Daoy (cell line): ENCODE data around the gene SNRNP40. TPM values are rescaled to one million over a fixed set of nuclear protein-coding genes. Genes with fewer than 3 reads are reported as not detected.
A peak's percentile ranks its signal among the peaks of the same experiment; 100 is the strongest.
"Not testable (repeated sequence)": the region's sequence is repeated elsewhere in the genome, so short reads cannot be mapped to it uniquely, and the experiment has no call there.

Experiments used
- DNase-seq: peaks from one replicate; pipeline ENCODE4 v3.0.0-alpha.2; 2015; ENCODE audit warnings: low read depth
- total RNA-seq: library from RNA; depleted of rRNA; stranded (reverse); fragments of >200 nt; shearing (Covaris generic); gene quantifications from 2 replicates; pipeline ENCODE4 v1.2.3, GENCODE V29; 2014; rRNA removed

Gene SNRNP40
- total RNA-seq: 139 and 149 TPM in 2 replicates

GRCh38 chr1:31296486-31297276, at the start of gene SNRNP40, which contains the start of gene ZCCHC17:
TSS of gene SNRNP40 (minus strand) at chr1:31296788. CDS start at chr1:31296751, 37 bp downstream.
TSS of gene ZCCHC17 (plus strand) at chr1:31297032. CDS start at chr1:31310099, 13,067 bp downstream.
- DNase-seq: peak; percentile 99

DNA sequence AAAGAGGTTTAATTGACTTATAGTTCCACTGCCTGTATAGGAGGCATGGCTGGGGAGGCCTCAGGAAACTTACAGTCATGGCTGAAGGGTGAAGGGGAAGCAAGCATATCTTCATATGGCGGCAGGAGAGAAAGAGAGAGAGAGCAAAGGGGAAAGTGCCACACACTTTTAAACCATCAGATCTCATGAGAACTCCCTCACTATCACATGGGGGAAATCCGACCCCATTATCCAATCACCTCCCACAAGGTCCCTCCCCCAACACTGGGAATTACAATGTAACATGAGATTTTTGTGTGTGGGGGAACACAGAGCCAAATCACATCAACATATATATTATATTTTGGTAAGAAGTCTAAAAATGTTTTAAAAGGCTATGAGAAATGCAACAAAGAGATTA, 49.0 kb upstream of the SNRNP40 start:
- no peak for DNase-seq

- no peak for DNase-seq
Measured at GRCh38 chr1:31344503-31344902, 47.9 kb upstream of the SNRNP40 start.

DNA sequence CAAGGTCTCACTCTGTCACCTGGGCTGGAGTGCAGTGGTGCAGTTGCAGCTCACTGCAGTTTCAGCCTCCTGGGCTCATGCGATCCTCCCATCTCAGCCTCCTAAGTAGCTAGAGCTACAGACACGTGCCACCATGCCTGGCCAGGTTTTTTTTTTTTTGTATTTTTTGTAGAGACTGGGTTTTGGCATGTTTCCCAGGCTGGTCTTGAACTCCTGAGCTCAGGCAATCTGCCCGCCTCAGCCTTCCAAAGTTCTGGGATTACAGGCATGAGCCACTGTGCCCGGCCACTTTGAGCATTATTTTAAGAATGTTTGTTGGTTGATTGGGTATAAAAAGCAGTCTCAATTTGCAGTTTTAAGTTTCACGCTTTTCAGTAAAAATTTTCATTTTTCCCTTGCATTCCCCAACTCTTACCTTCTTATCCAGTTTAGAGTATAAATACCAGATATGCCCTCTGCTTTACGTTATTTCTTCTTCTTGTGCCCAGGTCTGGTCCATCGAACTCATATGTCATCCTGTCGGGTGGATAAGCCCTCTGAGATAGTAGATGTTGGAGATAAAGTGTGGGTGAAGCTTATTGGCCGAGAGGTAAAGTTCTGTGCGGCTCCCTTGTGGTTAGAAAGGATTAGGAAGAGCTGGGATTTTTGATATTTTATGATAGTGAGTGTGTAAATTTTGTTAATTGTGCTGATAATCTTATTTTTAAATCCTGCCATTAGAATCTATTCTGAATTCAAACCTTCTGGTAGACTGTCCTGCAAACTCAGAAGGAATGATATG, 40.3 kb upstream of the SNRNP40 start:
- no peak for DNase-seq

- DNase-seq: no peak
Measured at GRCh38 chr1:31335007-31335406, 38.4 kb upstream of the SNRNP40 start.

DNA sequence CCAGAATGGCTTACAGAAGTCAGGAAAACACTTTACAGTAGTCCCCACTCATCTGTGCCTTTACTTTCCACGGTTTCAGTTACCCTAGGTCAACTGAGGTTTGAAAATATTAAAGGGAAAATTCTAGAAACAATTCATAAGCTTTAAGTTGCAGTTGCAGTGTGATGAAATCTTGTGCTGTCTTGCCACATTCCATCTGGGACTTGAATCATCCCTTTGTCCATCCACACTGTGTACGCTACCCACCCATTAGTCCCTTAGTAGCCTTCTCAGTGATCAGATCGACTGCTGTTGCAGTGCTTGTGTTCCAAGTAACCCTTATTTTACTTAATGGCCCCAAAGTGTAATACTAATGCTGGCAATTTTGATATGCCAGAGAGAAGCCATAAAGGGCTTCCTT, 30.8 kb upstream of the SNRNP40 start:
- DNase-seq: no peak

DNA sequence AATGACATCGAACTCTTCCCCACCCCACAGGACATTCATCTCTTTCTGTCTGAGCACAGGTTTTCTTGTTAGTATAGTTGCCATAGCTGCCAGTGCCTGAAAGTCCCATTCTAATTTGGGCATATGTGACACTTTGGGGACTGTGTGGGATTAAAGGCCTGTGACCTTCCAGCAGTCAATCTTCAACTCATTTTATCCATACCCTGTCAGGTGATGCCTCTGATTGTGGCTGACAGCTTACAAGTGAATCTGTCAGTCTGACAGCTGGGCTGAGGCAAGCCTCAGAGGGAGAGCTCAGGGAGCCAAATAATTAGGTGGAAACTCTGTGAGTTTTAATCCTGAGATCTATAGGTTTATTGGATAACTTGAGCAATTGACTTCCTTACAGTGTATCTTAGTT, 29.9 kb upstream of the SNRNP40 start:
- DNase-seq: no peak

DNA sequence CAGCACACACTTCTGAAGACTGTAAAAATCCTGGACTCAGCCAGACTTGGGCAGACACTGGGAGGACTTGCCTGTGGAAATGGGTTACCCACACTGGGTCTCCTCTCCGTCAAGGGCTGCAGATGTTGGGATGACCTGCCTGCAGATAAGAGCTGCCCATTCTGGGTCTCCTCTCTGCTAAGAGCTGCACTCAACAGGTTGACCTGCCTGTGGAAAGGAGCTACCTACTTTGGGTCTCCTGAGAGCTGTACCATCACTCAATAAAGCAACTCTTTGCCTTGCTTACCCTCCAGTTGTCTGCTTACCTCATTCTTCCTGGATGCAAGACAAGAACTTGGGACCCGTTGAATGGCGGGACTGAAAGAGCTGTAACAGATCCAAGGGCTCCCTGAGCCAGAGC, 28.4 kb upstream of the SNRNP40 start:
- DNase-seq: no peak

DNA sequence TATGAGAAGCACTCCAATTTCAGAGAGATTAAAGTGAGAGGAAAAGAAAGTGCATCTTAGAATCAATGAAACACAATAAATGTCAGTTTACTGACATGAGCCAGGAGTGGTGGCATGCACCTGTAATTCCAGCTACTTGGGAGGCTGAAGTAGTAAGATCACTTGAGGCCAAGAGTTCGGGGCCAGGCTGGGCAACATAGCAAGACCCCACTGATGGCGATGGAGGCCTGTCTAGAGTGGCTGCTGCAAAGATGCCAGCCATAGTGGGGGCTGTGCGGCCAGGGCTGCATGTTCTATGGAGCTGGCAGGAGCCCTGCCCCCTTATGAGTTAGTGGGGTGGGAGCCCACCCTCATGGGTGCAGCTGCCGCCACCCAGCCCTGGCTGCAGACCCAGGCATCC, 27.5 kb upstream of the SNRNP40 start:
- DNase-seq: no peak

- no peak for DNase-seq
Measured at GRCh38 chr1:31318146-31318545, 21.6 kb upstream of the SNRNP40 start.

DNA sequence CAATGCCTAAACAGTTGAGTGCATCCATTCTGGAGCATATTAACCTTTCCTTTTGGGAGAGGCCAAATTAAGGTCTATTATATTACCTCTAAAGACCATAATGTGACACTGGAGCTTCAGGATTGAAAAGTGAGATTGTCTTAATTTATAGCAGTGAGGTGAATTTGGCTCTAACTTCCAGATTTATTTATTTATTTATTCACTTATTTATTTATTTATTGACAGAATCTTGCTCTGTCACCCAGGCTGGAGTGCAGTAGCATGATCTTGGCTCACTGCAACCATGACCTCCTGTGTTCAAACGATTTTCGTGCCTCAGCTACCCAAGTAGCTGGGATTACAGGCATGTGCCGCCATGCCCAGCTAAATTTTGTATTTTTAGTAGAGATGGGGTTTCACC, 19.3 kb upstream of the SNRNP40 start:
- no peak for DNase-seq

DNA sequence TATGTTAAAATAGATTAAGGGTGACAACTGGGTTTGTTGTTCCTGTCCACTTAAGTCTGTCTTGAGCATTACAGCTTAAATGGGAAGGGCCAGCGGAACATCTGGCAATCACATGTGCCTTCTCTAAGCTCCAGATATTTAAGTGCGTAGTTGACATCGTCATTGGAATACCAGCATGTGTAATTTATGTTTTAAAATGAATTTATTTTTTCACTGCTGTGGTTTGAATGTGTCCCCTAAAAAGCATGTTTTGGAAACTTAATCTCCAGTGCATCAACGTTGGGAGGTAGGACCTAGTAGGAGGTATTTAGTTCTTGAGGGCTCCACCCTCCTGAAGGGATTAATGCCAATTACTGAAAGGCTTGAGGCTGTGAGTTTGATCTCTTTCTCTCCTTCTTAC, 13.6 kb upstream of the SNRNP40 start:
- no peak for DNase-seq

- DNase-seq: no peak
Measured at GRCh38 chr1:31308036-31308435, 11.4 kb upstream of the SNRNP40 start.

- peak; percentile 77 for DNase-seq
Measured at GRCh38 chr1:31306278-31306677, 9.7 kb upstream of the SNRNP40 start.

DNA sequence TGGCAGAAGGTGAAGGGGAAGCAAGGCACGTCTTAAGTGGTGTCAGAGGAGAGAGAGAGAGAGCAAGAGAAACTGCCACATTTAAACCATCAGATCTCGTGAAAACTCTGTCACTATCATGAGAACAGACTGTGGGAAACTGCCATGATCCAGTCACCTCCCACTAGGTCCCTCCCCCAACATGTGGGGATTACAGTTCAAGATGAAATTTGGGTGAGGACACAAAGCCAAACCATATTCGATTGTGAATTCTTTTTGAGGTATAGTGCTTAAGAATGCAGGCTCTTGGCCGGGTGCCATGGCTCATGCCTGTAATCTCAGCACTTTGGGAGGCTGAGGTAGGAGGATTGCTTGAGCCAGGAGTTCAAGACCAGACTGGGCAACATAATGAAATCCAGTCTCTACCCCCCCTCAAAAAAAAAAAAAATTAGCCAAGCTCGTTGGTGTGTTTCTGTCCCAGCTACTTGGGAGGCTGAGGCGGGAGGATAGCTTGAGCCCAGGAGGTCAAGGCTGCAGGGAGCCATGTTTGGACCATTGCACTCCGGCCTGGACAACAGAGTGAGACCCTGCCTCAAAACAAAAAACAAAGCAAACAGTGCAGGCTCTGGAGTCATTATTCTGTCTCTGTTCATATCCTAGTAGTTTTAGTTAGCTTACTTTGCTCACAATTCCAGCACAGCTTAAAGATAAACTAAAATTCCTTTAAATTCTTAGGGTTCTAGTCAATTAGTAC, 6.3 kb upstream of the SNRNP40 start:
- no peak for DNase-seq

- DNase-seq: no peak
Measured at GRCh38 chr1:31300193-31300592, 3.6 kb upstream of the SNRNP40 start.

DNA sequence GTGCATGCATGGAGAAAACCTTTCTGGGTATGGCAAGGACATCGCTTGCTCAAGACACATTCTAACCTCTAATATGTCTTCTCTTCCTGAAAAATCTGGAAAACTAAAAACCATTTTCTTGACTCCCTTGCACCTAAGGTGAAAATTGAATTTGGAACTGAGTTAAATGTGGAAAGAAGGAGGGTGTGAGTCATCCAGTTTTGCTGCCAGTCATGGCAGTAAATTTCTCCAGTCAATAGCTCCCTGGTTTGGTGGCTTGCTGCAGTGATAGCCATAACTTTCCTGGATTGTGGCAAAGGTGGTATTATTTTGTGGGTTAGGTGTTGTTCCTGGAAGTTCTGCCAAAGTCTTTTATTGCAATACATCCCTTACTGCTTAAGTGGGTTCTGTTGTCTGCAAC, 2.8 kb upstream of the SNRNP40 start:
- peak; percentile 11 for DNase-seq

DNA sequence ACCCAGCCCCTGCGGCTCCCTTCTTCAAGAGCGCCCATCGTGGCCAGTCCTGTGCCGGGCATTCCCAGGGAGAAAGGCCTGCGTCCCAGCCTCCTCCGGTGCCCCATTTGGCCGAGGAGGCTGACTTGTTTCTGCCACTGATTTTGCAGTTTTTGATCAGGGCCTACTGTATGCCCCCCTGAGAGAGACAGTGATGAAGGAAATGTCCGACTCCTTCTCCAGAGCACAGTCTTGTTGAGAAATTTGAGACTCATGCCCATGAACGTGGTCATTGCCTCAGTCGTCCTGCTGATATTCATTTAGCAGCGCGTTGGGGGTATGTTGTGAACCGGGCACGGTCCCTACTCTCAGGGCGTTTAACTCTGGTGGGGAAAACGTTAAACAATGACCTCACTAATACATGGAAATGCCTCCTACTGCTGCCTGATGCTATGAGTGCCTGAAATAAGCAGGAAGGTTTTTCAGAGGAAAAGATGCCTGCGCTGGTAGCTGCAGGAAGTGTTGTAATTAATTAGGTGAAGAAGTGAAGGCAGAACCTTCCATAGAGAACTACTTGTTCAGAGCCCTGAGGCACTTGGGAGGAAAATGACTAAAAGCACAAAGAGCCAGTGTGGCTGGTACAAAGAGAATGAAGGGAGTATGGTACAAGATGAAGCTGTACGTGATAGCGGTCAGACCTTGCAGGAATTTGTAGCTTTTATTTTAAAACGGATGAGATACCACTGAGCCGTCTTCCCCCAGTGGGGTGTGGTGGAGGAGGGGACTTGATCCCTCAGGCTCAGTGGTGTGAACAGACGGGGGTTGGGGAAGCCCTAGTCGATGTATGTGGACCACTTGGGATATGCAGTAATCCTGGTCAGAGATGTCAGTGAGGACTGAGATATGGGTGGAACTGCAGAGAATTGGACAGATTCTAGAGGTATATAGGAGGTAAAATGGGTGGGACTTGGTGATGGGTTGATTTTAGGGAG, 974 bp upstream of the SNRNP40 start:
- DNase-seq: peak; percentile 8

DNA sequence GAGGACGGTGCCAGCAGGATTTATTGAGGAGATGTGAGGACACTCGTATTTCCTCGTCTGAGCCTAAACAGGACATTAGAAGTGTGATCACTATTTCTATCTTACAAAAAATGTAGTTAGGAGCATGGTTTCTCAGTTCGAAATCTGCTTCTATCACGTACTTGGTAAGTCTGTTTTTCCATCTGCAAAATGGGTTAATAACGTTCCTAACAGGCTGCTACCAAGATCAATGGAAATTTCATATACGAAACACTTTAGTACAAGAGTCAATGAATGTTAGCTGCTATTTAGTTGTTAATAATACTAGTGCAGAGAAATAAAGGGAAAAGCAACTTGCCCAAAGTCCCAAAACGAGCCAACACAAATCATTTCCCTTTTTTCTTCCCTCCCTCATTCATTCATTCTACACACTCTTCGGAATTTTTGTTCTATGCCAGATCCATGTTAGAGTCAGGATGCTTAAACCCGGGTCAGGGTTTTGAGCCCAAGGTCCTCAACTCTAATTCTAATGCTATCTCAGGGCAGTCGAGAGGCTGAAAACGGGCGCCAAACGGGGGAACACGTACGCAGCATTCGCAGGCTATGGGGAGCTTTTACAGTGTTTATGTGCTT, 608 bp downstream of the SNRNP40 start:
- DNase-seq: no peak

GRCh38 chr1:31289021-31289420, 7.6 kb downstream of the SNRNP40 start:
- DNase-seq: no peak

DNA sequence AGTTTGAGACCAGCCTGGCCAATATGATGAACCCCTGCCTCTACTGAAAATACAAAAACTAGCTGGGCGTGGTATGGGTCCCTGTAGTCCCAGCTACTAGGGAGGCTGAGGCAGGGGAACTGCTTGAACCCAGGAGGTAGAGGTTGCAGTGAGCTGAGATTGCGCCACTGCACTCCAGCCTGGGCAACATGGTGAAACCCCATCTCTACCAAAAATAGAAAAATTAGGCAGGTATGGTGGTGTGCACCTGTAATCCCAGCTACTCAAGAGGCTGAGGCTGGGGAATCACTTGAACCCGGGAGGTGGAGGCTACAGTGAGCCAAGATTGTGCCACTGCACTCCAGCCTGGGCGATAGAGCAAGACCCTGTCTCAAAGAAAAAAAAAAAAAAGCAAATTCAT, 8.8 kb downstream of the SNRNP40 start:
- DNase-seq: not testable (repeated sequence)
